ENCODE measurements around the gene KCTD7.
"Not testable (repeated sequence)": the region's sequence is repeated elsewhere in the genome, so short reads cannot be mapped to it uniquely, and the experiment has no call there.

The KCTD7 gene

DNA sequence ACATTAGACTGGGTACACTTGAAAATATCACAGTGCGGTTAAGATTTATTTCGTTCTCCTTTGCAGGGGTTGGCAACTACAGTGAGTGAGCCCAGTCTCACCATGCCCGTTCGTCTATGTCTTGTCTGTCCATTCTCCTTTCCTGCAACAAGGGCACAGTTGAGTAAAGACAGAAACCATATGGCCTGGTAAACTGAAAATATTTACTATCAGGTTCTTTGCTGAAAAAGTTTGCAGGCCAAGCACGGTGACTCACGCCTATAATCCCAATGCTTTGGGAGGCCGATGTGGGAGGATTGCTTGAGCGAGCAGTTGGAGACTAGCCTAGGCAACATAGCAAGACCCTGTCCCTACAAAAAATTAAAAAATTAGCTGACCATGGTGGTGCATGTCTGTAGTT lies 11.4 kb upstream of the KCTD7 start:
- no peak for DNase-seq (ENCODE audit: low read depth)

GRCh38 chr7:66619341-66619948 lies 9.2 kb upstream of the KCTD7 start:
- not testable (repeated sequence) for DNase-seq (ENCODE audit: low read depth)

DNA sequence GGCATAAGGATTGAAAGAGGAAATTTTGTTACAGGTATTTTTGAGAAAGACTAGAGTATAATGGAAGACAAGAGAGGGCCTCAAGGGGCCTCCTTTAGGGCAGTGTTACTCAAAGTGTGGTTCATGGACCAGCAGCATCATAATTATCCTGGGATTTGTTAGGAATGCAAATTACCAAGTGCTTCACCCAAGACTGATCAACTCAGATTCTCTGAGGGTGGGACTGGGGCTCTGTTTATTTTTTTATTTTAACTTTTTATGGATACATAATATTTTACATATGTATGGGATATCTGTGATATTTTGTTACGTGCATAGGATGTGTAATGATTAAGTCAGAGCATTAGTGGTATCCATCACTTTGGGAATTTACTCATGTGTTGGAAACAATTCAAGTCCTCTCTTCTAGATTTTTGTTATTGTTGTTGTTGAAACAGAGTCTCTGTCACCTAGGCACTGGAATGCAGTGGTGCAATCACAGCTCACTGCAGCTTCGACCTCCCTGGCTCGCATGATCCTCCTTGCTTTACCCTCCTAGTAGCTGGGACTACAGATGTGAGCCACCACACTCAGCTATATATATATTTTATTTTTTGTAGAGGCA lies 2.2 kb upstream of the KCTD7 start:
- peak; percentile 24 for DNase-seq (ENCODE audit: low read depth)

- peak; percentile 17 for DNase-seq (ENCODE audit: low read depth)
These were observed 1.5 kb upstream of the KCTD7 start for GRCh38 chr7:66627151-66627681.

DNA sequence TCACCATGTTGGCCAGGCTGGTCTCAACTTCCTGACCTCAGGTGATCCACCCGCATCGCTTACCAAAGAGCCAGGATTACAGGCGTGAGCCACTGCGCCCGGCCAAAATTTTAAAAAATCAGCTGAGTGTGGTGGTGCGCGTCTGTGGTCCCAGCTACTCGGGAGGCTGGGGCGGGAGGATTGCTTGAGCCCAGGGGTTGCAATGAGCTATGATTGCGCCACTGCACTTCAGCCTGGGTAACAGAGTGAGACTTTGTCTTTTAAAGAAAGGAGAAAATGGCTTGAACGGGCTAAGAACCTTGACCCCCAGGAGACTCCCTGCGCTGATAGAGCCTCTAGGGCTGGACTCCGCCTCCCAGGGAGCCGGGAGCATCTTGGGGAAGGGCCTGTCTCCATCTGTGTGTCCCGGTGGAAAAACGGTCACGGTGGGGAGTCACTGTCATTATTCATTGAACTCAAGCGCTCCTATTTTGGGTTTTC lies 760 bp upstream of the KCTD7 start:
- no peak for DNase-seq (ENCODE audit: low read depth)

DNA sequence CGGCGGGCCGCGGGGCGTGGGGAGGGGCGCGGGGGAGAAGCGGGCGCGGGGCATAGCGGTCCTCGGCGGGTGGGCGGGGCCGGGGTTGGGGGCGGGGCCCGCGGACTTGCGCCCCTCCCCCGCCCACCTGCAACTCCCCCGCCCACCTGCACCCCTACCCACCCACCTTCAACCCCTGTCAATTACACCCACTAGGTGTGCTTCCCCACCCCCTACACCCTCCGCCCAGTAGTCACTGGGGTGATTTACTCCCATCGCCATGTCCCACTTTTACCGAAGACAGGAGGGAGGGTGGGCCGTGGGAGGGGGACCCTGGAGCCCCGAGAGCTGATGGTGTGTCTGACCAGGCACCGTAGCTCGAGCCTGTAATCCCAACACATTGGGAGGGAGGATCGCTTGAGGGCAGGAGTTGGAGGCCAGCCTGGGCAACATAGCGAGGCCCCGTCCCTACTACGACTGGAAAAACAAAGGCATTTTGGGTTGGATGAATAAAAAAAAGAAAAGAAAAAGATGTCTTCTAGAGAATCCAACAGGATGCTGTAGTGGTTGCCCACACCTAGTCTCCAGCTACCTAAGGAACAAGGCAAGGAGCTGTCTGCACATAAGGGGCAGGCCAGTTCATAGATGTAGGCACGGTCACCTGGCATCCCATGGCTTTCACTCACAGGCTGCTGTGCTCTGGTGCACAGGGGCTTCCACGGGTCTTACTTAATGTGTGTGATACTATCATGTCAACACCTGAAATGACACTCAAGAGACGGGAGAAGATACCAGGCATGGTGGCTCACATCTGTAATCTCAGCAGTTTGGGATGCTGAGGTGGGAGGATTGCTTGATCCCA lies 761 bp downstream of the KCTD7 start:
- DNase-seq (ENCODE audit: low read depth), result no peak

- no peak for DNase-seq (ENCODE audit: low read depth)
These were observed 1.9 kb downstream of the KCTD7 start for GRCh38 chr7:66630531-66630930.

GRCh38 chr7:66631471-66631870 lies 2.8 kb downstream of the KCTD7 start:
- DNase-seq (ENCODE audit: low read depth), result no peak

DNA sequence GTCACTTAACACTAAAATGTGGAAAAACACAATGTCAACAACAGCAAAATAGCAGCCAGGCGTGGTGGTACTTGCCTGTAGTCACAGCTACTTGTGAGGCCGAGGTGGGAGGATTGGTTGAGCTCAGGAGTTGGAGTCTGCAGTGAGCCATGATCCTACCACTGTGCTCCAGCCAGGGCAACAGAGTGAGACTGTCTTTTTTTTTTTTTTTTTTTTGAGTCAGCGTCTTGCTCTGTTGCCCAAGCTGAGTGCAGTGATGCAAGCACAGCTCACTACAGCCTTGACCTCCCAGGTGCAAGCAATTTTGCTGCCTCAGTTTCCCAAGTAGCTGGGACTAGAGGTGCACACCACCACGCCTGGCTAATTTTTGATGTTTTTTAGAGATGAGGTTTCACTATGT lies 6.1 kb downstream of the KCTD7 start:
- DNase-seq (ENCODE audit: low read depth), result no peak

GRCh38 chr7:66635322-66635981 lies 6.8 kb downstream of the KCTD7 start:
- DNase-seq (ENCODE audit: low read depth), result not testable (repeated sequence)

- peak; percentile 40 for DNase-seq (ENCODE audit: low read depth)
These were observed 7.4 kb downstream of the KCTD7 start for GRCh38 chr7:66635982-66636546.

DNA sequence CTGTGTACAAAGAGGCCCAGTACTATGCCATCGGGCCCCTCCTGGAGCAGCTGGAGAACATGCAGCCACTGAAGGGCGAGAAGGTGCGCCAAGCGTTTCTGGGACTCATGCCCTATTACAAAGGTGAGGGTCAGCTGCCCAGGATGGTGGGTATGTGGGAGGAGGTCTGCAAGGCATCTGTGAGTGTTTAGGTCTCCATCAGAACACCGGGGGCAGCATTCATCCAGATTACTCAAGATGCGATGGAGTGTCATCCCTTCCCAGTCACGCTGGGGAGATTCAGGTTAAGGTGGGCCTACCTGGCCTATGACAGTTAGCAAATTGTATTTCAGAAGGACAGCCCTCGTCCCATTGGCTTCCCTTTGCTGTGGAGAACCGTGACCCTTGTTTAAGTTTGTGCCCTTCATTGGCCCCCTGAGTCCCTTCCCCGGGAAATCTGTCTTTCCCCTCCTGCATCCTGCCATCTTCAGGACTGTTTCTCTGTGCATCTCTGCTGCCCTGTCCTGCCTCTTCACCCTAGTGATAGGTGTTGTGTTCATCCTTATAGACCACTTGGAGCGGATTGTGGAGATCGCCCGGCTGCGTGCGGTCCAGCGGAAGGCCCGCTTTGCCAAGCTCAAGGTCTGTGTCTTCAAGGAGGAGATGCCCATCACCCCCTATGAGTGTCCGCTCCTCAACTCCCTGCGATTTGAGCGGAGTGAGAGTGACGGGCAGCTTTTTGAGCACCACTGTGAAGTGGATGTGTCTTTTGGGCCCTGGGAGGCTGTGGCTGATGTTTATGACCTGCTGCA lies 9.8 kb downstream of the KCTD7 start:
- DNase-seq (ENCODE audit: low read depth), result no peak

GRCh38 chr7:66639773-66640172 lies 11.1 kb downstream of the KCTD7 start:
- DNase-seq (ENCODE audit: low read depth), result no peak

DNA sequence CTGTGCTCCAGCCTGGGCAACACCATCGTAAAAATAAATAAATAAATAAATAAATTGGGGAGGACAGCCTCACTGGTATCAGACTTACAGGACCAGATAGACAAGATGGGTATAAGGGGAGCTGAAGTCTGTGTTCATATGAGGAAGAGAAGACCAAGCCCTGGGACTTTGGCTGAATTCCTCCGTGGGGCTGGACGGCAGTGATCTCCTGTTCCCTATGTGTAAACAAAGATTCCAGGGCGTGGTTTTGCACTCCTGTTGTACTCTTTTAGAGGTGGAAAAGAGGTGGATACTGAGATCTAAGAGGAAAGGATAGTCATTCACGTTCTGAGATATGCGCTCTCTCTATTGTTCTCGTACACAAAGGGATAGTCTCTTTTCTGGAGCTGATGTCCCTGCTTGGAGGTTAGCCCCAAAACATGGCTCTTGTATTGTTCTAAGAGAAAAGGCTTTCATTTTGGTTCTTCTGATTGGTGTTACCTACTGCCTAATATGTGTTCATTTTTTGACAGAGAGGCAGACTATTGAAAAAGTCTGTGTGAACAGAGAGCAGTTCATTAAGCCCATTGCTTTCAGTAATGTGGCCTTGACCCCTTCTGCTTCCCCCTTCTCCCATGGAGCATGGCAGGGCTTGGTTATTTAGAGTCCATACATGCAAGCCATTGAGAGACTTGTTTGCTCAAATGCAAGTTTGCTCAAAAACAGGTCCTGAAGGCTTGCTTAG lies 12.3 kb downstream of the KCTD7 start:
- DNase-seq (ENCODE audit: low read depth), result no peak

DNA sequence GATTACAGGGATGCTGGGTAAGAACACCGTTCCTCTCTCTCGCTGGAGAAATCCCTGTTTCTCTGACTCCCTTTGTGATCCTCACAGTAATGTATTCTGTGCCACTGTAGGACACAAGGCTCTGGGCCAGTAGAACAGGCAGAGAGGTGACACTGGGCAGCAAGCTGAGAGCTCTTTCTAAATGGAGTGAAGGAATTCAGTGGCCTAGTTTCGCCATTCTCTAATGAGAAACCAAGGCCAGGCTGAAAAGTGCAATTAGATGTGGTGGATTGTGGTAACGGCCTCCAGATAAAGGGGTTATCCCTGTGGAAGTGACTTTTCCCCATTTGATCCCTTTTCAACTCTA lies 12.8 kb downstream of the KCTD7 start:
- DNase-seq (ENCODE audit: low read depth), result no peak

GRCh38 chr7:66642186-66642585 lies 13.5 kb downstream of the KCTD7 start:
- no peak for DNase-seq (ENCODE audit: low read depth)

- DNase-seq (ENCODE audit: low read depth), result no peak
These were observed 14.3 kb downstream of the KCTD7 start for GRCh38 chr7:66642932-66643331.

GRCh38 chr7:66643395-66643794 lies 14.7 kb downstream of the KCTD7 start:
- DNase-seq (ENCODE audit: low read depth), result no peak

DNA sequence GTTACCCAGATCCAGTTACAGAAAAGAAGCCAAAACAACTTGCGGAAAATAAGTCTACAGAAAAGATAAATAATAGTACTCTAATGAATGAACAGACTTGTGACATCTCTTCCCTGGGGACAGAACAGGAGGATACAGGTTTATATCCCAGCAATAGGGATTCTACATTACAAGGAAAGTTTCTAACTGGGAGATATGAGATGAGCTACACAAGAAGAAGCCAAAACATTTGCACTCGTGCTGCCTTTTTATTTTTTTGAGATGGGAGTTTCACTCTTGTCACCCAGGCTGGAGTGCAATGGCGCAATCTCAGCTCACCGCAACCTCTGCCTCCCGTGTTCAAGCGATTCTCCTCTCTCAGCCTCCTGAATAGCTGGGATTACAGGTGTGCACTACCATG lies 22.3 kb downstream of the KCTD7 start:
- DNase-seq (ENCODE audit: low read depth), result not testable (repeated sequence)

- DNase-seq (ENCODE audit: low read depth), result not testable (repeated sequence)
These were observed 25.1 kb downstream of the KCTD7 start for GRCh38 chr7:66653719-66654274.

Data from fibroblast of the conjunctiva (primary cell).